Heart left ventricle (tissue), 16 donors: ENCODE measurements around the gene PSMB10. TPM values are rescaled to one million over a fixed set of nuclear protein-coding genes. Genes with fewer than 3 reads are reported as not detected.
"Not testable (repeated sequence)": the region's sequence is repeated elsewhere in the genome, so short reads cannot be mapped to it uniquely, and the experiment has no call there.

Experiments used
- ATAC-seq, 4 donors: fragments of 200-7000 bp; cut with Tn5 transposase; one replicate each; pipeline ENCODE4 v1.9.1; 2020 to 2022; ENCODE audit warnings: moderate library complexity in 4 of 4, mild to moderate bottlenecking in 3 of 4, moderate number of reproducible peaks in 1 of 4
- DNase-seq, 5 donors: peaks; one replicate each; pipeline ENCODE4 v3.0.0-alpha.2; 2020
- H3K27ac ChIP-seq, 12 donors: fragments of 200-600 bp; sonication (generic) in 4 of 12; one replicate each; pipeline versions ENCODE4 v1.5.0 to v1.8.0; 2016 to 2022; ENCODE audit warnings: mild to moderate bottlenecking in 2 of 12
- H3K27me3 ChIP-seq, 9 donors: fragments of 200-600 bp; sonication (generic) in 2 of 9; one replicate each; pipeline versions ENCODE4 v1.5.1 to v1.8.0; 2016 to 2022; ENCODE audit warnings: mild to moderate bottlenecking in 3 of 9
- H3K36me3 ChIP-seq, 9 donors: fragments of 200-600 bp; sonication (generic) in 2 of 9; one replicate each; pipeline versions ENCODE4 v1.5.0 to v1.8.0; 2018 to 2022; ENCODE audit warnings: mild to moderate bottlenecking in 2 of 9
- H3K4me1 ChIP-seq, 12 donors: fragments of 200-600 bp; sonication (generic) in 4 of 12; one replicate each; pipeline versions ENCODE4 v1.5.0 to v1.8.0; 2016 to 2022; ENCODE audit warnings: mild to moderate bottlenecking in 3 of 12
- H3K4me3 ChIP-seq, 12 donors: fragments of 200-600 bp; sonication (generic) in 4 of 12; one replicate each; pipeline versions ENCODE4 v1.5.0 to v1.8.0; 2017 to 2022; ENCODE audit warnings: mild to moderate bottlenecking in 9 of 12, moderate library complexity in 4 of 12
- H3K9me3 ChIP-seq, 12 donors: fragments of 200-600 bp; sonication (generic) in 4 of 12; one replicate each; pipeline versions ENCODE4 v1.5.0 to v1.8.0; 2016 to 2022; ENCODE audit warnings: mild to moderate bottlenecking in 1 of 12
- POLR2A ChIP-seq, 2 donors: fragments of 450-650 bp; IDR thresholded peaks; one replicate each; pipeline ENCODE4 v1.6.1; 2017; ENCODE audit warnings: antibody characterized with exemption in 2 of 2, mild to moderate bottlenecking in 2 of 2, moderate library complexity in 2 of 2
- WGBS, 4 donors: extraction: QIAGEN DNeasy Blood & Tissue Kit in 2 of 4; methylation state at CpG; one replicate each; pipeline versions ENCODE4 v1.1.5 to v1.1.7; 2013 to 2018; 5-methylcytosine and 5-hydroxymethylcytosine counted together
- intact Hi-C, 10 donors: fragments of 100-400 bp; cut with DNase I; formaldehyde crosslinking; loops; one replicate each; pipeline versions ENCODE4 v1.11.1 to v1.14.2; 2022
- polyA plus RNA-seq, 2 donors: library from polyadenylated mRNA; stranded (reverse); fragments of 200-250 nt; gene quantifications; one replicate each; pipeline ENCODE4 v1.2.3, GENCODE V29; 2013
- total RNA-seq, 9 donors: library from RNA; depleted of rRNA in 2 of 9; stranded (reverse); fragments of >200 nt in 2 of 9; fragmentation: NEBNext Ultra II Directional in 3 of 9; extraction: Animal tissue kit (Norgen Biotek cat#: 25700) in 3 of 9; gene quantifications; one replicate each; pipeline versions ENCODE4 v1.1.0 to v1.2.4, GENCODE V29; 2016 to 2023
- TF ChIP-seq, protein P1 (sequence below), 12 donors: fragments of 200-600 bp; sonication (generic) in 4 of 12; IDR thresholded peaks; one replicate each; pipeline versions ENCODE4 v1.5.0 to v1.8.0; 2018 to 2022; ENCODE audit warnings: antibody characterized with exemption in 12 of 12, mild to moderate bottlenecking in 5 of 12
- donor health status: ischemic (EF 13 %, LVEDD 7.1; RV severe dilation, severe dysfunction).
- donor health status: healthy with polysubstance abuse.
- donor health status: DM: no; HTN: yes; CAD: no.
- donor health status: DM: no; HTN: no; CAD: no.
- donor health status: ischemic (EF 25% LVEDD 6.9; RV normal size, moderate dysfunction).
- donor health status: ischemic (EF 25% LVEDD 5.7; RV mildly dilated, moderate dysfunction).
- donor health status: healthy.
- donor health status: DM: yes; HTN: yes; CAD: no.
- donor health status: ischemic (EF 35%, LVEDD 5.7; RV mildly dilated, moderate dysfunction).
- donor health status: nonischemic (EF 11% LVEDD 7.7; RV severe dilation, severe dysfunction).
- donor health status: DM: yes; HTN: yes; CAD: no.
- donor health status: PGD.
- donor health status: ischemic (EF 29% LVEDD 5.4; RV normal size, mild dysfunction).
- donor health status: nonischemic (EF 23%, LVEDD 6.1; RV moderate dilation, normal function).

The PSMB10 gene
- total and polyA plus RNA-seq, 11 donors = 39.4 to 182 (median 60.5) TPM

DNA sequence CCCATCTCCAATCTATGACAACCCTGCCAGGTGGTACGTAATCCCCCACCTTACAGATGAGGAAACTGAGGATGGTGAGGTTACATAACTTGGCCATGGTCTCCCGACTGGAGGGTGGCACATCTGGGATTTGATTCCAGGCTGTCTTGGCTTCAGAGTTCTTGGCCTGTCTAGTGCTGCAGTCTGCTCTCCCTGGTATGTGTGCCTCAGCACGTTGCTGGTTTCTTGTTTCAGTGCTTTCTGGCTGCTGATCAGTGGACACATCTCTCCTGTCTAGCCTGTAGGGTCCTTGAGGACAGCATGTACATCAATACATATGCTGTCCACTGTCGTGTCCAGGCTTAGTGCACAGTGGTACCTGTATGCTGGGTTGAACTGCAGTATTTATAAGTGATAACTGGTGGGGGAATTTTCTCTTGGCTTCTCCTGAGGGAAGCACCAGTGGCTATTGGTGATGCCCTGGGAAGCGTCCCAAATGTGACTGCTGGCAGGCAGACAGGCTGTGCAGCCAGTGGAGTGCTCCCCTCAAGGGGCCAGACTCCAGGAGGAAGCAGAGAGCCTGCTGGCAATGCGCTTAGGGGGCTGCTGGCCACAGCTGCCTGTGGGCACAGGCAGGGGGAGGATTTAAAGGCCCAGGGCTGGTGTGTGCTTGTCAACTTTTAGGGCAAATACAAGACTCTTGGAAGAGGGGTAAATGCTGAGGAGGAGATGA, 19.4 kb downstream of the PSMB10 start:
- ATAC-seq (peak; percentile 79 to 89 (median 84)), DNase-seq (peak; percentile 63 to 85 (median 76))
- Histone ChIP-seq H3K4me1 (peaks cover 0 to 77% (median 49%) of the 10 kb centered on the region in 12 donors), H3K27ac (peak overlapping the region in 11 of 12 donors; percentile 31 to 76 (median 64)), H3K36me3 (peaks cover 0 to 32% (median 7%) of the 10 kb centered on the region in 9 donors), H3K4me3 (no peak overlapping the region), H3K9me3 (no peaks in the 10 kb centered on the region), H3K27me3 (no peaks in the 10 kb centered on the region)
- WGBS, 4 donors = 40 to 45% (median 42%) methylated on average over 6 of the region's 6 CpGs
- TF ChIP-seq, protein P1, sequence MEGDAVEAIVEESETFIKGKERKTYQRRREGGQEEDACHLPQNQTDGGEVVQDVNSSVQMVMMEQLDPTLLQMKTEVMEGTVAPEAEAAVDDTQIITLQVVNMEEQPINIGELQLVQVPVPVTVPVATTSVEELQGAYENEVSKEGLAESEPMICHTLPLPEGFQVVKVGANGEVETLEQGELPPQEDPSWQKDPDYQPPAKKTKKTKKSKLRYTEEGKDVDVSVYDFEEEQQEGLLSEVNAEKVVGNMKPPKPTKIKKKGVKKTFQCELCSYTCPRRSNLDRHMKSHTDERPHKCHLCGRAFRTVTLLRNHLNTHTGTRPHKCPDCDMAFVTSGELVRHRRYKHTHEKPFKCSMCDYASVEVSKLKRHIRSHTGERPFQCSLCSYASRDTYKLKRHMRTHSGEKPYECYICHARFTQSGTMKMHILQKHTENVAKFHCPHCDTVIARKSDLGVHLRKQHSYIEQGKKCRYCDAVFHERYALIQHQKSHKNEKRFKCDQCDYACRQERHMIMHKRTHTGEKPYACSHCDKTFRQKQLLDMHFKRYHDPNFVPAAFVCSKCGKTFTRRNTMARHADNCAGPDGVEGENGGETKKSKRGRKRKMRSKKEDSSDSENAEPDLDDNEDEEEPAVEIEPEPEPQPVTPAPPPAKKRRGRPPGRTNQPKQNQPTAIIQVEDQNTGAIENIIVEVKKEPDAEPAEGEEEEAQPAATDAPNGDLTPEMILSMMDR (IDR thresholded peaks at IDR 0.05) = peak in 2 of 12 donors; percentile 25 to 26
- TF ChIP-seq POLR2A (IDR thresholded peaks at IDR 0.05) = no peak
- intact Hi-C loops = loop anchor here in 1 of 10 donors (5.0 kb wide), 1 partner anchor 100 kb away; no protein-coding TSS in a partner anchor

DNA sequence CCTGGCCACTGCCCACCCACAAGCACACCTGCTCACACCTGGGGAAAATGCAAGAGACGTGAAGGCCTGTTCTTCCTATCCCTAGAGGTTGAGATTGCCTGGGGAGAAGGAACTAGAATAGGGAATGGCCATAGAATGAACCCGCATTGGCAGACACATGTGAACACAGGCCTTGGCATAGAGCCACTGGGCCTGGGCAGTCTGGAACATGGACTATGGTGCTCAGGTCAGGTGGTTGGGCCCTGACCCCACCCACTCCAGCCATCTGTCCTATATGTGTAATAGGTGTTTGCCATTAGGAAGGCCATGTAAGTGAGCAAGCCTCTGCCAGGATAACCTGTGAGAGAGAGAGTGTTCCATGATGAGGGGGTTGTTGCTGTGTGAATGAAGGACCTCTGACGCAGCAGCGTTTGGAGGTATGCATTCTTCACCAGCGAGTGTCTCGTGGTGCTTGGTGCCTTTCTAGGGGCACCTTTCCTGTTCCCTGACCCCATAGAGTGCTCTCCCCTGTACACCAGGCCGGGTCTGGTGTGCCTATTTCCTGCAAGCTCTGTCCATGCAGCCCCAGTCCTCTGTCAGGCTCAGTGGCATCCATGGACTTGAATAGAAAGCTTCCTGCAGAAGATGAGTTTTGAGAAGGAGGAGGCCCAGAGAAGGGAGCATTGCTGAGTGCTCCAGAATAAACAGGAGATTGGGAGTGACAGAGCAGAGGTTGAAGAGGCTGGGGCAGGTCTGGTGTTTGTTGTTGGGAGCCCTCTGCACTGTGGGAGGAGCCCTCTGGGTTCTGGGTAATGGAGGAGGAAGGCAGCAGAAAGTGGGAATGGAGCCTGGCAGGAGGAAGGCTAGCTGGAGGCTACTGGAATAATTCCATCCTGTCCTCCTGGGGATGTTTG, 20.6 kb downstream of the PSMB10 start:
- intact Hi-C loops = loop anchor here in 1 of 10 donors (5.0 kb wide), 1 partner anchor 99 kb away; no protein-coding TSS in a partner anchor
- DNase-seq (peak in 1 of 5 donors; percentile 48), ATAC-seq (no peak)
- Histone ChIP-seq H3K27ac (no peak overlapping the region), H3K4me1 (peaks cover 0 to 67% (median 41%) of the 10 kb centered on the region in 12 donors), H3K4me3 (no peak overlapping the region), H3K27me3 (no peaks in the 10 kb centered on the region), H3K36me3 (peaks cover 0 to 44% (median 19%) of the 10 kb centered on the region in 9 donors), H3K9me3 (no peaks in the 10 kb centered on the region)
- WGBS, 4 donors = 59 to 74% (median 69%) methylated on average over 5 to 7 of the region's 7 CpGs
- TF ChIP-seq, protein P1 (IDR thresholded peaks at IDR 0.05) = no peak
- TF ChIP-seq POLR2A (IDR thresholded peaks at IDR 0.05) = no peak

DNA sequence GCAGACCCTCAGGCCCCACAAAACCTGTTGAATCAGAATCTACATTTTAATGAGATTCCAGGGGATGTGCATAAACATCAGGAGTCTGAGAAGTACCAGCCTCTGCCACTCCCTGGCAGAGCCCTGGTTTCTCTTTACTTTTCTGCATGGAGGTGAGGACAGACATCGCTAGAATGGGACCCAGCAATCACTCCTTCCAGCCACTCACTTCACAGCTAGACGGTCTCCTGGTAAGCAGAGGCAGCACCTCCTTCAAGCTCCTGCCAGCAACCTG, 21.2 kb downstream of the PSMB10 start:
- not testable (repeated sequence) for DNase-seq
- intact Hi-C loops = loop anchor here in 1 of 10 donors (5.0 kb wide), 1 partner anchor 98 kb away; no protein-coding TSS in a partner anchor
- WGBS, 4 donors = 40 to 71% (median 61%) methylated on average over 2 of the region's 2 CpGs

DNA sequence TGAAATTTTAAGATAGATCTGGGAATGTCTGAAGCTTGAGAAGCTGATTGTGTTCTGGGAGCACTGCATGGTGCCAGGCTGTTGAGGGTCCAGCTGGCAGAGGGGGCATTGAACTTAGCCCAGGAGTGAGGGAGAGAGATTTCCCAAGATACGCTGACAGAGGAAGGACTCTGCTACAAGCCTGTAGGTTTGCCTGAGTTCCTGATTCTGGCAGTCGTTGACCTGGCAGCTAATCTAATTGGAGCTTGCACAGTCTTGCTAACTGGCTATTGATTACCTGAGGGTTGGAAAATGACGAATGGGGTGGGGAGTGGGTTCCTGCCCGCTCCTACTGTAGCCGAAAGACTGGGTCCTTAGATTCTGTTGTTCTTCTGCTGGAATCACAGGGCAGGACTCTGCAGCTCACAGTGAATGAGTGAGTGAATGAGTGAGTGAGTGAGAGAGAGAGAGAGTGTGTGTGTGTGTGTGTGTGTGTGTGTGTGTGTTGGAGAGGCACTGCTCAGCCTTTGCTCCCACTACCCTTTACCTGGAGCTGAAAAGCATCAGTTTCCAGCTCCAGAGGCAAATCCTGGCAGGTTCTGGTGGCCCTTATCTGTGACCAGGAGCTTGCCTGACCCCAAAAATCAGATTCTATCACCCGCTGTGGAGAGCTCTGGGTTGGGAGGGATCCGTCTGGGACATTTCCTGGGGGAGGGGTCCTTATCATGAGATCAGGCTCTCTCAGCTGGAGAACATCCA, 21.7 kb downstream of the PSMB10 start:
- Histone ChIP-seq H3K27me3 (no peaks in the 10 kb centered on the region), H3K36me3 (peaks cover 0 to 56% (median 29%) of the 10 kb centered on the region in 9 donors), H3K4me3 (no peak overlapping the region), H3K27ac (no peak overlapping the region), H3K9me3 (no peaks in the 10 kb centered on the region), H3K4me1 (peaks cover 0 to 61% (median 37%) of the 10 kb centered on the region in 12 donors)
- DNase-seq (no peak), ATAC-seq (no peak)
- TF ChIP-seq POLR2A (IDR thresholded peaks at IDR 0.05) = no peak
- TF ChIP-seq, protein P1 (IDR thresholded peaks at IDR 0.05) = no peak
- intact Hi-C loops = loop anchor here in 1 of 10 donors (5.0 kb wide), 1 partner anchor 98 kb away; no protein-coding TSS in a partner anchor
- 73 to 79% (median 76%) methylated on average over 6 to 7 of the region's 7 CpGs for WGBS, 4 donors

More for the DNA sequence above, 21.2 kb downstream of the PSMB10 start:
- not testable (repeated sequence) for ATAC-seq, H3K9me3 ChIP-seq, H3K27ac ChIP-seq, H3K4me3 ChIP-seq, H3K27me3 ChIP-seq
- peaks cover 0 to 51% (median 25%) of the 10 kb centered on the region in 9 donors for H3K36me3 ChIP-seq
- peaks cover 0 to 66% (median 41%) of the 10 kb centered on the region in 12 donors for H3K4me1 ChIP-seq
